GM21360 (cell line): ENCODE data around the gene DCAF6.
A peak's percentile ranks its signal among the peaks of the same experiment; 100 is the strongest.

Source experiments
- ATAC-seq: cut with Tn5 transposase; IDR thresholded peaks from one replicate; pipeline ENCODE4 v1.9.1; 2021; ENCODE audit warnings: mild to moderate bottlenecking, moderate library complexity; ENCODE audit not compliant: unreplicated experiment

Gene DCAF6

DNA sequence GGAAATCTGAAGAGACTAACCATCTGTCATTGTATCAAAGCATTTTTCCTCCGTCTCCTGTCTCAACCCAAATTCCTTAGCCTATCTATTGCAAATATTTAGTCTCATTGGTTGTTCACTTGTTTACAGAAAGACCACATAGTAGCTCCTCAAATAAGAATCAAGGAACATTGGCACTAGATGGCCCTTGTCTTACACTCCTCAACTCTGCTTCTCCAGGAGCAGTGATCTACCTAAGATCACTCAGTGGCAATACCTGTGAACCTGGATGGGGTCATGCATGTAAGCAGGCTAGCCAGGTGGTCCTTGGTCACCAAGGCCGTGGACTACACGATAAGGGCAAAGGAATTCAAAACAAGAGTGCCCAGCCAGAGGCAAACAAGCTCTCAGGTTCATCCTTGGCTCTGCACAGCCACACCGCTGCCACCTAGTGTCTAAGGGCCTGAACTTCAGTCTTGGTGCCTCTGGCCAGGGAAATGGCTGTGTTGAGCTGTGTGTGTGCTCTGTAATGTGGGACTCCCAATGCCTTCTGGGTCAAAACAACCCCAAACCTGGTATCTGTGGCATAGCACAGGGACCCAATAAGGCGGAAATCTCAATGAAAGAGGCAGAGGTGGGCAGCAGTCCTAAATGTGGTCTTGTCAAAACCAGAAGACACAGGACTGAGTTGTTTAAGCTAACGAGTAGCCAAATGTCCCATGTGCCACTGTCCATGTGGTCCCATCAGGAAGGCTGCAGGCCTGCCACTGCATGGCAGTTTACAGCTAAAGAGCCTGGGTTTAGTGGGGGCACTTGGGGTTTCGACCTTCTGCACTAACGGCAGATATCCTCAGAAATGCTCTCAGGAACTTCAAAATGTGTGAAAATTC is 145.8 kb downstream of the DCAF6 start:
- ATAC-seq, result peak; percentile 83

DNA sequence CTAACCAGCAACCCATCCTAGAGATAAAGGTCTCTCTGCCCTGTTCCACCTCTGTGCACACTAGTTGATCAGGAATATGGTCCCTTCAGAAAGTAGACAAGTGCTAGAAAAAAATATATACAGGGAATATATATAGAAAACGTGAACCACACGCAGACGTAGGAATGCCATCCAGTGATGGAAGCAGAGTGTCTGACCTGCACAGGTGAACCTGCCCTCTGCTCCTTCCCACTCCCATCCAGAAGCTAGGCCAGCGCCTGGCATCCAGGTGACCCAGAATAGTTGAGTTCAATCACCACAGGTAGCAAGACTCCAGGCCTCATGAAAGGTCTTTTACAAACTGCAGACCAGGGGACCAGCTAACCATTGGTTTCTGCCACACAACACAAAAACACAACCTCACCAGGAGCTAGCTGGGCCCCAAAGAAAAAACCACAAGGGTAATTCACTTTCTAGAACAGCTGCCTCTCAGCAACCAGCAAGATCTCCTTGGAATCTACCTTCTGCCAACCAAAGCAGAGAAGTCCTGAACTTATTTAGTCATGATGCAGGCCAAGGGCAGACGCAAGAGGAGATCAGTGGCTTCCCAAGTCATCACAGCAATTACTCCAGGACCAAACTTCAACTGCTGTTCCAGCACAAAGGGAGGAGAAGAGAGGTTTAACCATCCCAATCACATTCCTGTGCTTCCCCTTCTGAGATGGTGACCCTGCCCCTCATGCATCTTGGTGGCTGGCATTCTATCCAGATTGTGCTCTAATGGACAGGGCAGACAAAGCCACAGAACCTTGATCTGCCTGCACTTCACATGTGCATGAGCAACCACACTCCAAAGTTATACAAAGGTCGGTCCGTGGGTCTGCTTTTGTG is 147.2 kb downstream of the DCAF6 start:
- no peak for ATAC-seq

DNA sequence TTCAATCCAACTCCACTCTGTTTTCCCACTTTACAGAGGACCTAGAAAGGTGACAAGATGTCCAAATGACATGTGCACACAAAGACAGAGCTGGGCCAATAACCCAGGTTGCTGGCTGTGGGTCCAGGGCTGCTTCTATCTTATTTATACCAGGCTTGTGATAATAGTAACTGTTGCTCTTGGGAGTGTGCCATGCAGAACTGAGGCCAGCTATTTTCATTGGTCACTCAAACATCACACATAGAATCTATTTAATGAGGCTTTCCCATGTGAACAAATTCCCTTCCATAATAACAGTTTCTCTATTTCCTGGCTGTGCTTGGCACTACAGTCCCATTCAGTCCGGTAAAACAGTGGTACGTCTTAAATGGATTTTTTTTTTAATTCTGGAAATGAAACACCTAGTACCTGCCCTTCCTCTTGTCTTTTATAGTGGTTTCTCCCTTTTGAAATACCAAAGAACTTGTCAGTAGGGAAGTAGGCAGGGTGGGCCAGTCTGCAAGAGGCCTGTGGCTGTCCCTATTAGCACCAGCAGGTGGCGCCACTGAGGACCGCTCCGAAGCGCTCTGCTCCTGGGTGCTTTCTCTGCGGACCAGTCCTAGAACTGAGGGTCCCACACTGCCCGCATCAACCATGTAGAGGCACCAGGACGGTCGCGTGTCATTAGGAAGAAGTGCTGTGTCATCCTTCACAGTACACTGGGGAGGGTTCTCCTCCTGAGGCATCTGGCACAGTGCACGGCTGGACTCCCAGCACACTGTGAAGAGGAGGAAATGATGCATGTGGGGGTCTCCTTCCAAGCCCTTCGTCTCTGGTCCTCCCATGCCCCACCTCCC is 148.1 kb downstream of the DCAF6 start:
- no peak for ATAC-seq

DNA sequence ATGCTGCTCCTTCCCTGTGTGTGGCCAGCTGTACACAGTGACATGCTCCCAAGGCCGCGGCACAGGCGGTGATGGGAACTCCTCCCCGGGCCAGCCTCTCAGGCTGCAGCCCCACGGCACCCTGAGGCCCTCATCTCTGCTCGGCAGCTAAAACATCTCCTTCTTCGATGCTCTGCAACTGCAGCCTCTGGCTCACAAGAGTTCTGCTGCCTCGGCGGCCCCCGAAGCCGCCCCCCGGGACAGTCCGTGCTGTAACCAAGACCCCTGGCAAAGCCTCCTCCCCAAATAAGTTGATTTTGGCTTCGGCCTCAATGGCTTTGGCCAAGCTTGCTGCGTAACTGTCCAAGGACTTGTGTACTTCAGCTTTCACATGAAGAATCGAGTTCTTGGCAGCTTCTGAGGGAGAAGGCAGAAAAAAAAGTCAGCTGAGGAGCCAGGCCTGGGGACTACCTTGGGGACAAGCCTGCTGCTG is 149.0 kb downstream of the DCAF6 start:
- no peak for ATAC-seq

DNA sequence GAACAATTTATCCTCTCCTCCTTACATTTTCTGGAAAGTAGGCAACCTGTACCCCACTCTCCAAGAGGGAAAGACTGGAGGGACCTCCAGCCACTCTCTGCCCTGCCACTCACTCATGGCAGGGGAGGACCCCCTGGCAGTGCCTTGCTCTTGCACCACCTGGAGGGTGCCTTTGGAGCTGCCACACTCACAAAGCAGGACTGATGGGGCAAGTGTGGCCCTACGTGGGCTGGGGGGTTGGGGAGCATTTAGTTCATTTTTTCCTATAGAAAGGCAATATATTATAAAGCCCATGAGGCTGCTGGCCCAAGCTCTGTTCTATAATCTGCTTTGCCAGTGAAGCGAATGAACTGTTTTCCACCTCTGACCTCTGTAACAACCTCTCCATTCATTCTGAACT is 150.0 kb downstream of the DCAF6 start:
- no peak for ATAC-seq

DNA sequence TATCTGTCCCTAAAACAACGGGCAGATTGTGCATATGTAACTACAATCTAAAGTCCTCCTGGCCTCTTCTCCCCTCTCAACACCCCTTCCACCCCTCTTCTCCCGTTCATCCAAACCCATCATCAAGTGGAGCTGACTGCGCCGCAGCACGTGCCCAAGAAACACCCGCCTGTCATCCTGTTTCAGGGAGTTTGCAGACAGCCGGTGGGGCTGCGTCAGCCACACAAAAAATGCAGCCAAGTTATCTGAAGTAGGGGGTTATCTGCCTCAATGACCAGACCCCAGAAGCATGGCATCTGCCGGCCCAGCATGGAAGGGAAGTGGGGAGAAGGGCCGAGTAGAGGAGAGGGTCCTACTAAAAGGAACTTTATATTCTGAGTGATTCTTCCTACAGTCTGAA is 151.2 kb downstream of the DCAF6 start:
- ATAC-seq, result no peak

DNA sequence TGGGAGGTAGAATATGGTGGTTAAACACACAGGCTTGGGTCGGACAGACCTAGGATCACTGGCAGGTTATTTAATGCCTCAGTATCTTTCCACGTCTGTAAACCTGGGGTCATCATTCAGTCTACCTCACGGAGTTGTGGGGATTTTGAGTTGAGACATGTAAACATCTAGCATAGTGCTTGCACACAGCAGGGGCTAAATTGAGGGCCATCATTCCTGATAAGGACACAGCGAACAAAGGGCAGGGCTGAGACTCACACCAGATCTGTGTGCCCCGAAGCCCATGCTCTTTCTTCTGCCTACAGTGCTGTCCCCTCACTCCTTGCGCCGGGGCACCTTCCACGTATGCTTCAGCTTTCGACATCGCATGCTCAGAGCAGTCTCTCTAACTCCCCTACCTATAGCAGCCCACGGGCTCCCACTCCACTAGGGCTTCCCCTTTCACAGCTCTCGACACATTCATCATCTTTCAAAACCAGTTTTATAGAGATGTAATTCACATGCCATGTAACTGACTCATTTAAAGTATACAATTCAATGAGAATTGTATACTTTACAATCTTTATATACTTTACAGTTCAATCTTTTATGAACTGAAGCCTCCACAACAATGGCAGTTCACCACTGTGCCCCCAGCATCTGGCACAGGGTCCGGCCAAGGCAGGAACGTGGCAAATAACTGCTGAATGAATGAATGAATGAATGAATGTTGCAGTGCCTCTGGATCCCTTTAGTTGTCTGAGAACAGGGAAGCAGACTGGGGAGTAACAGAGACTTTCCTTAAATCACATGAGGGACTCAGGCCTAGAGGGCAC is 152.2 kb downstream of the DCAF6 start:
- no peak for ATAC-seq

DNA sequence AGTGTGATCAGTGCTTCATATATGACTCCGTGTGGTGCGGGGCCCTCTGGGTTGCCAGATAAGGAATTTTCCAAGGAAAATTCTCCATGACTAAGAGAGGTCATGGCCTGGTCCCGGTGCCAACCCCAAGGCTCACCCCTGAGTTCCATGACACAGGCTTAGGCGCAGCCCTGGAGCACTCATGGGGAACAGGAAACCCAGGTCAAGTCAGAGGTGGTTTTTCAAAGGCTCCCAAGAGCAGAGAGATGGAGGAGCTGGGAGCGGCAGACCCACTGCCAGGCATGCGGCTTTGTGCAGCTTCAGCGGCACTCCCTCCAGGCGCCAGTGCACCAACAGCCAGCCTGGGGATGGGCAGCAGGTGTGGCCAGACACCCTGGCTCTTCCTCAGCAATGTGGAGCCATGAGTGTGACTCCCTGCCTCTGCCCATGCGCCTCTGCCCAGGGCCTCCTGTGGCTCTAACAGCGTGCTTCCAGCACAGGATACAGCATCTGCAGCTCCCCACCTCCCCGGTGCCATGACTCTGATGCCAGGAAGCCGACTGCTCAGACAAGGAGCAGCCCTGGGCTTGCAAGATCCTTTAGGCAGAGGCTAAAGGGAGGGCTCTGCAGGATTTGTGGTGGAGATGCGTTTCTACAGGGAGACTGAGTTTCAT is 153.0 kb downstream of the DCAF6 start:
- no peak for ATAC-seq

DNA sequence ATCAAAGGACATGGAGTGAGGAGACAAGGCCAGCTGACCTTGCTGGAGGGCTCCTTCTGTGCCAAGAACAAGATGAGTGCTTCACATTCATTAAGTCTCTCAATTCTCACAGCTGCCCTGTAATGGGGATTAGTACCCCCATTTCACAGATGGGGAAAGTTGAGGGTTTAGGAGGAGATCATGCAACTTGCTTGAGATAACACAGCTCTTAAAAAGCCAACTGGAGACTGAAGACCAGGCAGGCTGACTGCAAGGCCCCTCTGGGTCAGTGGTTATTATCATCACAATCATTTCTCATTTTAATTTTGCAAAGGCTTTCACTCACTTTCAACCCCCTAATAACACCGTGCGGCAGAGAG is 153.5 kb downstream of the DCAF6 start:
- no peak for ATAC-seq

DNA sequence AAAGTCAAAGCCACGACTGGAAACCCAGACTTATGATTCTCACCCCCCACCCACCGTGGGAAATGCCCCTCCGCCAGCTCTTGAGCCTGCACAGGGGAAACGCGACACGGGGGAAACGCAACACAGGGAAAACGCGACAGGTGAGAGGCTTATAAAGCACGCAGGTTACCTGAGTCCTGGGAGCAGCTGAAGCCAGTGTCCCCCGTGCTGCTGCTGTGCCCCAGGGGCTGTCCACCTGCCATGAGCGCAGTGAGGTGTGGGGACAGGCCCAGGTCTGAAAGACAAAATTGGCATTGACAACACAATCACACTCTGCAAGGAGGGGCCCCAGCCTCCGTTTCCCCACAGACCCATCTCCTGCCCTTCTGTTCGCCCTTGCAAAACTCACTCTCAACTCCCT is 153.9 kb downstream of the DCAF6 start:
- no peak for ATAC-seq

DNA sequence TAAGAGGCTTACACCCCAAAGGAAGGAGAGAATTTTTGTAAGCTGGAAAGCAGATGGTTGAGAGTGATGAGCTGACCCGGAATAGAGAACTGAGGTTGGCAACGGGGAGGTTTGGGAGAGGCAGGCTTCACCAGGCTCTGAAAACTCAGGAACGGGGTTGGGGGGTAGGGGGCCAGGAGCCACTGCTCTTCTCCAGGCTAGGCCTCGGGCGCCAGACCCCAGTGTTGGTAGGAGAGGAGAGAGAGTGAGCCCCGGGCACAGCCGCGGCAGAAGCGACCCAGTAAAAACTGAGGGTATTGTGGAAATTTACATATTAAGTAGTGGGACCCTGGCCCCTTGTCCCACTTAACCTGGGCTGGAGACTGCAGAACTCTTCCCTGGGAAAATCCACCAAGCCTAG is 154.6 kb downstream of the DCAF6 start:
- ATAC-seq, result no peak

DNA sequence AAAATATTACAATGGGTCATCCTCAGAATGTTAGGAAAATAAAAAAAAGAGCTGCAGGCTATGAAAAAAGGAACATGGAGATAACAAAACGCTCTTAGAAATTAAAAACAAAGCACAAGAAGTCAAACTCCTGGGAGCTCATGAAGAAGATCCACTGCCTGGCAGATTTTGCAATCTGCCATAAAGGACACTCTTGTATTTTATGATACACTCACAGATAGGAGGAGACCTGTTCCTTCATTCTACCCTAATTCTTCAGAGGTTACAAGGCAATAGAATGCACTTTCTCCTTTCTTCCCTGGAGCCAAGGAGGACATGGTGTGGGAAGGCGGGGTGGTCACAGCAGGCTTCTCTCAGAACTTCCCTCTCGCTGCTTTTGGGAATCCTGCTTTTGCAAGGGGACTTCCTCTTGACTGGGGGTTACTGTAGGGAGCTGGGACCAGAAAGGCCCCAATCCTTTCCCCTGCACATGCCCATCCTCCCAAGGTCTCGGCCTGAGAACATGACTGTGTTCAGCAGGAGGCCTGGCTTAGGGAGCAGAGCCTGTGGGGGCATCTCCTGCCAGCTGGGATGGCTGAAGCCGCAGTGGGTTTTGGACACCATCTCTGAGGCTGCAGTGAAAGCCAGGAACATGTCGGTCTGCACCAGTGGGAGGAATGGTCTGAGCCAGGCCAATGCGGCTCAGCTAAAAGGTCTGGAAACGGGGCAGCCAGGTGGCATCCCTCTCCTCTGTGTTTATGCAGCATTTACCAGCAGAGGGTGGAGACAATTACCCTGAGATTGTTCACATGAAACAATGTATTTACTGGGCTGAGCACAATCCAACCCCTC is 155.5 kb downstream of the DCAF6 start:
- ATAC-seq, result no peak

DNA sequence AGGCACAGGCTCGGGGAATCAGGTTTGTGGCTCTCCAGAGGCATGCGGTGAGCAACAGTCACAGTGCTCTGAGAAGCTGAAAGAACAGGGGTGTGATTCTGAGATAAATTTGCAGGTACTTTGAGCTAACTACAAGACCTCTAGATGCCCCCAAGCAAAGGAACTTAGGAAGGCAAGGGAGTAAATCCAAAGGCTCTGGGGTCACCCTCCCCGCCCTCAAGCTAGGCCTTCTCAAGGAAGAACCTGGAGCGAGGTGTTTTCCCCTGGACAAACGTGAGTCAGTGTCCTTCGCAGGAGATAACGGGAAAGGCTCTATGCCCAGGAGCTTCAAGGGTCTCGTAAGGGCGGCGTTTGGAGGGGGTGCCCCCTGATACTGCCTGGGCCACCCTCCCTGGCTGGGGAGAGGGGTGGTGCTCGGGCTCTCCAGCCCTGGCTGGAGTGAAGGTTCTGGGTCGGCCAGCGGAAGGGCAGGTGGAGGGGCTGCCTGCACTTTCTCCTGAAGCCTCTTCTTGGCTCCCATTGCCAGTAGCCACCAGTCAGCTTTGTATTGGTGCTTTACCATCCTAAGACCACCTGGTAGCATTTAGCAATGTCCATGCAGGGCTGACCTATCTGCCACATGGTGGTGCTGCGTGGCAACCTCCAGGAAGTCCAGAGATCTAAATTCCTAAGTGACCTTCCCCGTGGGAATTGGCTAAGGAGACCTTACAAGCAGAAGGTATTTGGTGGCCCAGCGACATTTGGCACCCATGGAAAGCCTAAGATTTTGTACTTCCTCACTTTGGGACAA is 156.3 kb downstream of the DCAF6 start:
- ATAC-seq, result no peak

DNA sequence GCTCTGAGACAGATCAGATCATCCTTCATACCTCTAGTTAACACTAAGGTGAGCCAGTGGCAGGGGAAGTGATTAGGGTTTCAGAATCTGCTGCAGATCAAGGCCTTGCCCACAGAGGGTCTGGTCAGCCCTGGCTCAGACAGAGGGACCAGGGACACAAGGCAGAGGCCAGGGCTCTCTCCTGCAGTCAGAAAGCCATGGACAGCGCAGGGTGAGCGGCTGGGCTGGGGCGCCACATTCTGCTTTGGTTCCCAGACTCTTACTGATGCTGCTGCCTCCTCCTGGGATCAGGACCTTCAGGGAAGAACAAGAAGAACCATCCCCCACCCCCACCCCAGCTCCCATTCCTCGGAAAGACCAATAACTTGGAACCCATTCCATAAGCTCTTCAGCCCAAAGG is 157.1 kb downstream of the DCAF6 start:
- ATAC-seq, result no peak

DNA sequence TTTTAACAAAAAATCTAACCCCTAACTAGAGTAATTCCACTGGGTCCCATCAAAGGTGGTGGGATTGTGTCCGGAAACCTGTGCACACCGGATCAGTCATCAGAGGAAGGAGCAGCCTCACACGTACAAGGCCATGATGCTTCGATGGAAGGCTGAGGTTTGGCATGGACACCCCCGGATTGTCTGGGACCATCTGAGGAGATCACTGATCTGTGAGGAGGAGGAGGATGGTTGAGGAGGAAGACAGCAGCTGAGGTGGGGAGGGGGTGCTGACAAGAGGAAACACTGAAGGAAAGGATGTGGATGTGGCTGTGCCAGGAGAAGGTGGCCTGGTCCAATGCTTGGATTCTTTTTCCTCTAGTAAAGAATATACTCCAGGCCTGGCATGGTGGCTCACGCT is 159.0 kb downstream of the DCAF6 start:
- ATAC-seq, result no peak

DNA sequence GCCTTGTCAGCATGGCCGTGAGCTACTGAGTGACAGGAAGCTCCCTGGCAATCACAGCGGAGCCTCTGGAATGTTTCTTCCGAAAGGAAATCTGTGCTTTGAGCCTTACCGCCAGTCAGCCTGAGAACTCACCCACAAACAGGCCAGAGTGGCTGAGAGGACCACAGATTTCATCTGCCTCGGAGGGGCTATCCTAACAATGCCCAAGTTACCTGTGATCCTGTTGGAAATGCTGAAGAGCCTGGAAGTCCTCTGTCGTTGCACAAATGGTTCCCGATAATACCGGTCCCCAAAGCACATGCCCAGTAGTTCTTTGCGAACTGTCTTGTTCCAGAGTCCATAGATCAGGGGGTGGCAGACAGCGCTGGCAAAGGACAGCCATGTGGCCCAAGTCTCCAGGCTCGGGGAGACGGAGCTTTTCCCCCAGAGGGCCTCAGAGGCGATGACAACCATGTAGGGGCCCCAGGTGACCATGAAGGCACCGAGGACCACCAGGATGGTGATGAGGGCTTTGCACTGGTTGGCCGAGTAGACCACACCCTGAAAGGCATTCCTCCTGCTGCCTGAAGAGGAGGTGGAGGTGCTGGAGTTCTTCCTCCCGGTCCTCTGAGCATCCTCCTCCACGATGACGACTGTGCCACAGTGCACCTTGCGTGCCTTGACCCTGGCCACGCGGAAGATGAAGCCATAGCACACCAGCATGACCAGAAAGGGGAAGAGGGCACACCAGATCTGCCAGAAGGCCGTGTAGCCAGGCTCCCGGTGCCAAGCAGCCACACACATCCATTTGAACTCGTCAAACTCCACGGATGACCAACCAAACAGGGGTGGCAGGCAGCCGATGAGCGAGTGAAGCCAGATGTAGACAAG is 160.0 kb downstream of the DCAF6 start:
- no peak for ATAC-seq

DNA sequence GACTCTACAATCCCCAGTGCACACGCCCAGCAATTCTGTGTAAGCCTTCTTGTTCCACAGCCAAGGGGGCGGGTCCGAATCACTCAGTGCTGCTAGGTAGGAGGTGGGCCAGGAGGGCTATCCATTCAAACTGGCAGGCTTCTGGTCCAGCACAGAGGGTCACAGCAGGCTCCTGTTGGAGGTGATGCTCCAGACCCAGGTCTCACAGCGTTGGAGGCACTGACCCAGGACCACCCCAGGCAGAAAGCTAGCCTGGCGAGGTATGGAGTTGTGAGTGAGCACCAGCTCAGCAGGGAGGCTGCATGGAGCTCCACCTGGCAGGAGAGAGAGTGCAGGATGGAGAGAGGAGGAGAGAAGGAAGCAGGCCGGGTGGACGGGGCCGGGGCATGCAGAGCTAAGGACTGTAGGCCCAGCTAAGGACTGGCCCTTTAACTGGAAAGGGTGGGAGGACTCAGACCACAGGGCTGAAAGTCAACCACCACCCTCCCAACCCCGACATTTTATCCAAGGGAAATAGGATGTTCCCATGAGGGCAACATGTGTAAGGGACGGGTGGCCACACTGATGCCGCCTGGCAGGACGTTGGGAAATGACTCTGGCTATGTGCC is 161.5 kb downstream of the DCAF6 start:
- no peak for ATAC-seq
